K562 (cell line): ENCODE results near the gene SPPL3.

Source experiments
- ATF6 ChIP-seq: sonication (generic); formaldehyde crosslinking; IDR thresholded peaks from 2 replicates; pipeline ENCODE4 v1.4.0; 2020; ENCODE audit warnings: mild to moderate bottlenecking, missing genetic modification reagents
- FOXA1 ChIP-seq: fragments of 450-650 bp; IDR thresholded peaks from 2 replicates; pipeline ENCODE4 v1.6.1; 2016; ENCODE audit warnings: mild to moderate bottlenecking, borderline replicate concordance
- NCOA4 ChIP-seq: fragments of 450-650 bp; IDR thresholded peaks from 2 replicates; pipeline ENCODE4 v1.6.1; 2018; ENCODE audit warnings: mild to moderate bottlenecking; ENCODE audit not compliant: partially characterized antibody
- POLR2A ChIP-seq: fragments of 450-650 bp; conservative IDR thresholded peaks from 2 replicates; pipeline ENCODE4 v1.6.1; 2016
- SAFB ChIP-seq: fragments of 200-400 bp; formaldehyde crosslinking; IDR thresholded peaks from 2 replicates; pipeline ENCODE4 v1.6.1; 2017; ENCODE audit warnings: low read depth, low read length, borderline replicate concordance
- STAT6 ChIP-seq: sonication (generic); formaldehyde crosslinking; IDR thresholded peaks from 2 replicates; pipeline ENCODE4 v1.8.1; 2023; ENCODE audit warnings: mild to moderate bottlenecking, missing genetic modification reagents
- TBL1XR1 ChIP-seq, 2 experiments: IDR thresholded peaks; 2 replicates each; pipeline ENCODE4 v1.6.1; 2012; ENCODE audit warnings: improper control_type of control experiment in 2 of 2, low read length in 2 of 2, mild to moderate bottlenecking in 1 of 2
- ZNF57 ChIP-seq: fragments of 450-650 bp; formaldehyde crosslinking; IDR thresholded peaks from 2 replicates; pipeline ENCODE4 v1.4.0; 2020; ENCODE audit warnings: mild to moderate bottlenecking, moderate library complexity
- ZNF766 ChIP-seq: fragments of 200-800 bp; sonication (Bioruptor generic); conservative IDR thresholded peaks from 2 replicates; pipeline ENCODE4 v1.6.1; 2016; ENCODE audit warnings: missing genetic modification characterization, missing compliant biosample characterization
- ZZZ3 ChIP-seq: fragments of 450-650 bp; IDR thresholded peaks from 2 replicates; pipeline ENCODE4 v1.6.1; 2016; ENCODE audit warnings: antibody characterized with exemption, mild to moderate bottlenecking, moderate library complexity

GRCh38 chr12:120804428-120804827 lies 99.7 kb downstream of the SPPL3 start:
- TF ChIP-seq NCOA4 (no peak), POLR2A (no peak), ATF6 (no peak), TBL1XR1 (IDR thresholded peaks at IDR 0.05; ENCODE audit: low read length in 2 of 2) (no peak), STAT6 (CRISPR knock-in tag) (no peak), ZZZ3 (no peak), ZNF766 (CRISPR knock-in tag) (no peak), ZNF57 (CRISPR knock-in tag) (no peak), SAFB (no peak), FOXA1 (no peak)
